ENCODE measurements around the gene PPP1R2.
"Not testable (repeated sequence)": the region's sequence is repeated elsewhere in the genome, so short reads cannot be mapped to it uniquely, and the experiment has no call there.

PPP1R2 gene

GRCh38 chr3:195532834-195533233, 10.3 kb downstream of the PPP1R2 start:
- H3K36me3 ChIP-seq (ENCODE audit: control insufficient read depth in 1 of 2, insufficient read depth in 2 of 2, low read length in 2 of 2) = no peaks in the 10 kb centered on the region
- no peaks in the 10 kb centered on the region for H3K9me3 ChIP-seq (ENCODE audit: control insufficient read depth in 1 of 2, low read length in 2 of 2)
- H3K4me1 ChIP-seq (ENCODE audit: control insufficient read depth in 1 of 2, insufficient read depth in 2 of 2, low read length in 2 of 2) = peaks cover 0 to 11% of the 10 kb centered on the region in 2 donors
- no peak overlapping the region for H3K27ac ChIP-seq (ENCODE audit: low read length)
- no peak overlapping the region for H3K4me3 ChIP-seq (ENCODE audit: low read depth in 1 of 2, low read length in 2 of 2)
- H3K27me3 ChIP-seq (ENCODE audit: low read depth, low read length) = no peaks in the 10 kb centered on the region

GRCh38 chr3:195532345-195532744, 10.8 kb downstream of the PPP1R2 start:
- Histone ChIP-seq H3K36me3 (ENCODE audit: control insufficient read depth in 1 of 2, insufficient read depth in 2 of 2, low read length in 2 of 2) (no peaks in the 10 kb centered on the region), H3K9me3 (ENCODE audit: control insufficient read depth in 1 of 2, low read length in 2 of 2) (no peaks in the 10 kb centered on the region), H3K27ac (ENCODE audit: low read length) (no peak overlapping the region), H3K4me1 (ENCODE audit: control insufficient read depth in 1 of 2, insufficient read depth in 2 of 2, low read length in 2 of 2) (peaks cover 0 to 9% of the 10 kb centered on the region in 2 donors), H3K27me3 (ENCODE audit: low read depth, low read length) (no peaks in the 10 kb centered on the region), H3K4me3 (ENCODE audit: low read depth in 1 of 2, low read length in 2 of 2) (no peak overlapping the region)

DNA sequence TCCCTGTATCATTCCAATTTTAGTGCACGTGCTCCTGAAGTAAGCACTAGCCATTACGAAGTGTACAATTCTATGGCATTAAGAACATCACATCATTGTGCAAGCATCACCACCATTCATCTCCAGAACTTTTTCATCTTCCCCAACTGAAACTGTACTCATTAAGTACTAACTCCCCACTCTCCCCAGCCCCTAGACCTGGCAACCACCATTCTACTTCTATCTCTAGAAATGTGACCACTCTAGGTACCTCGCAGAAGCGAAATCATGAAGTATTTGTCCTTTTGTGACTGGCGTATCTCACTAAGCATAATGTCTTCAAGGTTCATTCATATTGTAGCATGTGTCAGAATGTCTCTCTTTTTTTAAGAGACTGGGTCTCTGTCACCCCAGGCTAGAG, 11.4 kb downstream of the PPP1R2 start:
- Histone ChIP-seq H3K27me3 (ENCODE audit: low read depth, low read length) (no peaks in the 10 kb centered on the region), H3K27ac (ENCODE audit: low read length) (no peak overlapping the region), H3K4me1 (ENCODE audit: control insufficient read depth in 1 of 2, insufficient read depth in 2 of 2, low read length in 2 of 2) (peaks cover 0 to 9% of the 10 kb centered on the region in 2 donors), H3K4me3 (ENCODE audit: low read depth in 1 of 2, low read length in 2 of 2) (no peak overlapping the region), H3K9me3 (ENCODE audit: control insufficient read depth in 1 of 2, low read length in 2 of 2) (no peaks in the 10 kb centered on the region), H3K36me3 (ENCODE audit: control insufficient read depth in 1 of 2, insufficient read depth in 2 of 2, low read length in 2 of 2) (no peaks in the 10 kb centered on the region)

DNA sequence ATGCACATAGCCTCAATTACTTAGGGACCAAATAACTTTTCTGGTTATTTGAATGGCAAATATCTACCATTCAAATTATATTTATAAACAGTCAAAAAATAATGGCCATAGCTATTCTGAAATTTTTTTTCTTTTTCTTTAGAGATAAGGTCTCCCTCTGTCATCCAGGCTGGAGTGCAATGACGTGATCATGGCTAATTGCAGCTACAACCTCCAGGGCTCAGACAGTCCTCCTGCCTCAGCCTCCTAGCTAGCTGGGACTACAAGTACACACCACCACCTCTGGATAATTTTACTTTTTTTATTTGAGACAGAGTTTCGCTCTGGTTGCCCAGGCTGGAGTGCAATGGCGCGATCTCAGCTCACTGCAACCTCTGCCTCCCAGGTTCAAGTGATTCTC, 16.6 kb downstream of the PPP1R2 start:
- Histone ChIP-seq H3K9me3 (ENCODE audit: control insufficient read depth in 1 of 2, low read length in 2 of 2) (no peaks in the 10 kb centered on the region), H3K27me3 (ENCODE audit: low read depth, low read length) (no peaks in the 10 kb centered on the region), H3K4me1 (ENCODE audit: control insufficient read depth in 1 of 2, insufficient read depth in 2 of 2, low read length in 2 of 2) (peaks cover 0 to 3% of the 10 kb centered on the region in 2 donors), H3K4me3 (ENCODE audit: low read depth in 1 of 2, low read length in 2 of 2) (no peak overlapping the region), H3K27ac (ENCODE audit: low read length) (no peak overlapping the region), H3K36me3 (ENCODE audit: control insufficient read depth in 1 of 2, insufficient read depth in 2 of 2, low read length in 2 of 2) (peaks cover 15 to 23% of the 10 kb centered on the region in 2 donors)

DNA sequence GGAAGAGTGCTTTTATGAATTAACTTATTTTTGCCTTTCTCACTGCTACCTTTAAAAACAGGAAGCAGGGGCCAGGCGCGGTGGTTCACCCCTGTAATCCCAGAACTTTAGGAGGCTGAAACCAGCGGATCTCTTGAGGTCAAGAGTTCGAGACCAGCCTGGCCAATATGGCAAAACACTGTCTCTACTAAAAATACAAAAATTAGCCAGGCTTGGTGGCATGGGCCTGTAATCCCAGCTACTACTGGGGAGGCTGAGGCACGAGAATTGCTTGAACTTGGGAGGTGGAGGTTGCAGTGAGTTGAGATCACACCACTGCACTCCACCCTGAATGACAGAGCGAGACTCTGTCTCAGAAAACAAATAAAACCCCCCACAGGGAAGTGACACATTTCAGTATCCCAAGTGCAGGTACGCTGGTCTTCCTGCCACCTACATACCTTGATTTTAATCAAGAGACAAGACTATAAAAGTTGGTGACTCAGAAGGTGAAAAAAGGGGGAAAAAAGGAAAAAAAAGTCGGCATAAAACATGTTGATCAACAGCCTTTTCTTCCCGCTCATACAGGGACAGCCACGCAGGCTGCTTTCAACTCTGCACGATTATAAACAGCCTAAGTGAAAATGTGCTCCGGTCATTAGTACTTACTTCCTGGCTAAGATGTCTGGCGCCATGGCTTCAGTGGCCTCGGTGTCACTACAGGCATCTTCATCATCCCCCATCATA, 18.8 kb downstream of the PPP1R2 start:
- Histone ChIP-seq H3K27ac (ENCODE audit: low read length) (no peak overlapping the region), H3K27me3 (ENCODE audit: low read depth, low read length) (no peaks in the 10 kb centered on the region), H3K9me3 (ENCODE audit: control insufficient read depth in 1 of 2, low read length in 2 of 2) (no peaks in the 10 kb centered on the region), H3K4me3 (ENCODE audit: low read depth in 1 of 2, low read length in 2 of 2) (no peak overlapping the region), H3K4me1 (ENCODE audit: control insufficient read depth in 1 of 2, insufficient read depth in 2 of 2, low read length in 2 of 2) (peaks cover 0 to 3% of the 10 kb centered on the region in 2 donors), H3K36me3 (ENCODE audit: control insufficient read depth in 1 of 2, insufficient read depth in 2 of 2, low read length in 2 of 2) (peaks cover 15 to 23% of the 10 kb centered on the region in 2 donors)

DNA sequence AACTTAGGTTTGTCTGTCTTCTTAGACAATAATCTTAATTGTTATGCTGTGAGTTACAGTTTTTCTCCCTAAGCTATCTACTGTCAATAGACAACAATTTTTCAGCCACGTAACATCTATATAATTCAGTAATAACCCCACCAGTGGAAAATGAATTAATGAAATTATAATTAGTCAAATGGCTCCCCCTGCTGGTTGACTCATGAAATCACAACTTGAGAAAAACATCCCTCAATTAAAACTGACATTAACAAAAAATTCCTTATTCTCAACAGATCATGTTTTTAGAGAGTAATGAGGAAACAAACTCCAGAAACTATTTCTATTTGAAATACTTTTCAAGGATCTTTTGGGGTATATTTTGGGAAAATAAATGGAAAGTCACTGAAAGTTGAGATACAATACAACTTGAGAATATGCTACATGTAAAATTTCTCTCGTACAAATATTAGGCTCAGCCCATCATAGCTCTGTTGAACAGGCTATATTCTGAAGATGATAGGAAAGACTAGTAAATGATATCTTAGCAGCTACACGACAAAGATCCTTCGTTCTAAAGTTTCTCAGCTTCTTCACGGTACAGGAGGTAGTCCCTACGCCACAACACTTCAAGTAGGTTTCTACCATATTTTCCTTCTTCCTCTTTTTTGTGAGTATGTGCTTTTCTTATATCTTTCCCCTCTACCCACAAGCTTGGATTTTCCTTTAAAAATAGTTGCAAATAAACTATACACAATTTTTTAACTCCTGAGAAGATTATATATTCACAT, 20.7 kb downstream of the PPP1R2 start:
- Histone ChIP-seq H3K36me3 (ENCODE audit: control insufficient read depth in 1 of 2, insufficient read depth in 2 of 2, low read length in 2 of 2) (peaks cover 15 to 23% of the 10 kb centered on the region in 2 donors), H3K27ac (ENCODE audit: low read length) (no peak overlapping the region), H3K4me1 (ENCODE audit: control insufficient read depth in 1 of 2, insufficient read depth in 2 of 2, low read length in 2 of 2) (peaks cover 0 to 3% of the 10 kb centered on the region in 2 donors), H3K27me3 (ENCODE audit: low read depth, low read length) (no peaks in the 10 kb centered on the region), H3K4me3 (ENCODE audit: low read depth in 1 of 2, low read length in 2 of 2) (no peak overlapping the region), H3K9me3 (ENCODE audit: control insufficient read depth in 1 of 2, low read length in 2 of 2) (no peaks in the 10 kb centered on the region)

- Histone ChIP-seq H3K27me3 (ENCODE audit: low read depth, low read length) (no peaks in the 10 kb centered on the region), H3K9me3 (ENCODE audit: control insufficient read depth in 1 of 2, low read length in 2 of 2) (no peaks in the 10 kb centered on the region), H3K36me3 (ENCODE audit: control insufficient read depth in 1 of 2, insufficient read depth in 2 of 2, low read length in 2 of 2) (peaks cover 12 to 24% of the 10 kb centered on the region in 2 donors), H3K4me3 (ENCODE audit: low read depth in 1 of 2, low read length in 2 of 2) (no peak overlapping the region), H3K4me1 (ENCODE audit: control insufficient read depth in 1 of 2, insufficient read depth in 2 of 2, low read length in 2 of 2) (peaks cover 0 to 5% of the 10 kb centered on the region in 2 donors), H3K27ac (ENCODE audit: low read length) (no peak overlapping the region)
These were observed 26.1 kb downstream of the PPP1R2 start for GRCh38 chr3:195517030-195517429.

DNA sequence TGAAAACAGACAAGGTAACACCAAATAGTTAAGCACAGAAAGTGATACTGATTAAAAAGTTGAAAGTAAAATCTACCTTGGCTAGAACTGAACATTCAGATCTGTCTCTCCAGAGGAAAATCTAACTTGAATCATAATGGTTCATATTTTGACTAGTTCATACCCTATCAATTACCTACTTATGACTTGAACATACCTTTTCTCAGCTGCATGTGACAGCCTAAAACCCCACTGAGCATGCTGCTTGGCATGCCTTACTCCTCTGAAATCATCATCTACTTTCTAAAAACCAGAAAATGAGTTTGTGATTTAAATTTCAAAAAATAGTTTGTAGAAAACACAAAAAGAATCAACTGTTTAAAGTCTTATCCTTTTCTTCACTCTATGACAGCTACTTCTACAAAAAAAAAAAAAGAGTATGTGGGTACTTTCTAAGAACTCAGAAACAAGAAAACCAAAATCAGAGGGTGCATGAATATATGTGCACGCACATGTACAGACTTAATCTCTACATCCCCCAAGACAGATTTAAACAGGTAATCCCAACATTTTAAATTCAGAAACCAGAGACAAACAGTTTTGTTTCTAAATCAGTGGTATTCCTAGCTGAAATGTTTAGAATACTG, 28.4 kb downstream of the PPP1R2 start:
- H3K4me3 ChIP-seq (ENCODE audit: low read depth in 1 of 2, low read length in 2 of 2); H3K27me3 ChIP-seq (ENCODE audit: low read depth, low read length); H3K4me1 ChIP-seq (ENCODE audit: control insufficient read depth in 1 of 2, insufficient read depth in 2 of 2, low read length in 2 of 2); H3K27ac ChIP-seq (ENCODE audit: low read length); H3K9me3 ChIP-seq (ENCODE audit: control insufficient read depth in 1 of 2, low read length in 2 of 2): not testable (repeated sequence)
- peaks cover 14 to 24% of the 10 kb centered on the region in 2 donors for H3K36me3 ChIP-seq (ENCODE audit: control insufficient read depth in 1 of 2, insufficient read depth in 2 of 2, low read length in 2 of 2)

GRCh38 chr3:195512798-195513345, 30.3 kb downstream of the PPP1R2 start:
- Histone ChIP-seq H3K4me3 (ENCODE audit: low read depth in 1 of 2, low read length in 2 of 2) (no peak overlapping the region), H3K27ac (ENCODE audit: low read length) (no peak overlapping the region), H3K9me3 (ENCODE audit: control insufficient read depth in 1 of 2, low read length in 2 of 2) (no peaks in the 10 kb centered on the region), H3K36me3 (ENCODE audit: control insufficient read depth in 1 of 2, insufficient read depth in 2 of 2, low read length in 2 of 2) (peaks cover 14 to 24% of the 10 kb centered on the region in 2 donors), H3K27me3 (ENCODE audit: low read depth, low read length) (no peaks in the 10 kb centered on the region), H3K4me1 (ENCODE audit: control insufficient read depth in 1 of 2, insufficient read depth in 2 of 2, low read length in 2 of 2) (peaks cover 0 to 7% of the 10 kb centered on the region in 2 donors)

DNA sequence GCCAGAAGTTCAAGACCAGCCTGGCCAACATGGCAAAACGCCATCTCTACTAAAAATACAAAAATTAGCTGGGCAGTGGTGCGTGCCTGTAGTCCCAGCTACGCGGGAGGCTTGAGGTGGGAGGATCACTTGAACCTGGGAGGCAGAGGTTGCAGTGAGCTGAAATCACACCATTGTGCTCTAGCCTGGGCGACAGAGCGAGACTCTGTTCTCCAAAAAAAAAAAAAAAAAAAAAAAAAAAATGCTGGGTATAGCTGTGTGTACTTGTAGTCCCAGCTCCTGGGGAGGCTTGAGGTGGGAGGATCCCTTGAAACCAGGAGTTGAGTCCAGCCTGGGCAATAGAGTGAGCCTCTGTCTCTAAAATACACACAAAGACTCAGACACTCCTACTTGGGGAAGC, 32.0 kb downstream of the PPP1R2 start:
- no peaks in the 10 kb centered on the region for H3K27me3 ChIP-seq (ENCODE audit: low read depth, low read length)
- H3K27ac ChIP-seq (ENCODE audit: low read length) = no peak overlapping the region
- H3K9me3 ChIP-seq (ENCODE audit: control insufficient read depth in 1 of 2, low read length in 2 of 2) = no peaks in the 10 kb centered on the region
- peaks cover 0 to 7% of the 10 kb centered on the region in 2 donors for H3K4me1 ChIP-seq (ENCODE audit: control insufficient read depth in 1 of 2, insufficient read depth in 2 of 2, low read length in 2 of 2)
- no peak overlapping the region for H3K4me3 ChIP-seq (ENCODE audit: low read depth in 1 of 2, low read length in 2 of 2)
- H3K36me3 ChIP-seq (ENCODE audit: control insufficient read depth in 1 of 2, insufficient read depth in 2 of 2, low read length in 2 of 2) = peaks cover 14 to 20% of the 10 kb centered on the region in 2 donors

DNA sequence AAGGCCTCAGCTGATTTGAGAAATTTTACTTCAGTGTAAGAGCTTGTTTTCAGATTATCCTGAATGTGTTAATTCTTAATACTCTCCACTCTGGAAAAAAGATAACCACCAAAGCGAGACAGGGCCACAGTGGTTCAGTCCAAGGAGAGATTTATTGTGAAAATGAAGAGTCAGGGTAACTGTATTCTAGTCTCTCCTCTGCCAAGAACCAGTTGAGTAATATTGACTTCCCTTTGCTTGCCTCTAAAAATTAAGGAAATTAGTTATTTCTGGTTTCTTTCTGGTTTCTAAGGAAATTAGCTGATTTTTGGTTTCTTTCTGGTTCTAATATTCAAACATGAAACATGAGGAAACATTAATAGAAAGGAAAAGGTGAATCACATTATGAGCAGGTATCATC, 34.9 kb downstream of the PPP1R2 start:
- peaks cover 3 to 5% of the 10 kb centered on the region in 2 donors for H3K36me3 ChIP-seq (ENCODE audit: control insufficient read depth in 1 of 2, insufficient read depth in 2 of 2, low read length in 2 of 2)
- no peak overlapping the region for H3K27ac ChIP-seq (ENCODE audit: low read length)
- H3K4me1 ChIP-seq (ENCODE audit: control insufficient read depth in 1 of 2, insufficient read depth in 2 of 2, low read length in 2 of 2) = peaks cover 0 to 2% of the 10 kb centered on the region in 2 donors

More for the DNA sequence above, 34.9 kb downstream of the PPP1R2 start:
- Histone ChIP-seq H3K27me3 (ENCODE audit: low read depth, low read length) (no peaks in the 10 kb centered on the region), H3K9me3 (ENCODE audit: control insufficient read depth in 1 of 2, low read length in 2 of 2) (no peaks in the 10 kb centered on the region), H3K4me3 (ENCODE audit: low read depth in 1 of 2, low read length in 2 of 2) (no peak overlapping the region)

Measured in muscle layer of duodenum (tissue), 2 donors.